GM12875 (cell line): ENCODE data around the gene POLRMT.
"Not testable (repeated sequence)": the region's sequence is repeated elsewhere in the genome, so short reads cannot be mapped to it uniquely, and the experiment has no call there.

Experiments
- H3K4me3 ChIP-seq: one replicate; pipeline ENCODE4 v1.5.1; 2011; ENCODE audit warnings: low read depth, low read length, control low read depth
- TF ChIP-seq, protein P1 (sequence below): IDR thresholded peaks from 2 replicates; pipeline ENCODE4 v1.5.1; 2011; ENCODE audit warnings: low read depth, mild to moderate bottlenecking, control low read depth, inconsistent platforms, low read length, moderate library complexity, borderline replicate concordance; ENCODE audit not compliant: insufficient read depth

Gene POLRMT

DNA sequence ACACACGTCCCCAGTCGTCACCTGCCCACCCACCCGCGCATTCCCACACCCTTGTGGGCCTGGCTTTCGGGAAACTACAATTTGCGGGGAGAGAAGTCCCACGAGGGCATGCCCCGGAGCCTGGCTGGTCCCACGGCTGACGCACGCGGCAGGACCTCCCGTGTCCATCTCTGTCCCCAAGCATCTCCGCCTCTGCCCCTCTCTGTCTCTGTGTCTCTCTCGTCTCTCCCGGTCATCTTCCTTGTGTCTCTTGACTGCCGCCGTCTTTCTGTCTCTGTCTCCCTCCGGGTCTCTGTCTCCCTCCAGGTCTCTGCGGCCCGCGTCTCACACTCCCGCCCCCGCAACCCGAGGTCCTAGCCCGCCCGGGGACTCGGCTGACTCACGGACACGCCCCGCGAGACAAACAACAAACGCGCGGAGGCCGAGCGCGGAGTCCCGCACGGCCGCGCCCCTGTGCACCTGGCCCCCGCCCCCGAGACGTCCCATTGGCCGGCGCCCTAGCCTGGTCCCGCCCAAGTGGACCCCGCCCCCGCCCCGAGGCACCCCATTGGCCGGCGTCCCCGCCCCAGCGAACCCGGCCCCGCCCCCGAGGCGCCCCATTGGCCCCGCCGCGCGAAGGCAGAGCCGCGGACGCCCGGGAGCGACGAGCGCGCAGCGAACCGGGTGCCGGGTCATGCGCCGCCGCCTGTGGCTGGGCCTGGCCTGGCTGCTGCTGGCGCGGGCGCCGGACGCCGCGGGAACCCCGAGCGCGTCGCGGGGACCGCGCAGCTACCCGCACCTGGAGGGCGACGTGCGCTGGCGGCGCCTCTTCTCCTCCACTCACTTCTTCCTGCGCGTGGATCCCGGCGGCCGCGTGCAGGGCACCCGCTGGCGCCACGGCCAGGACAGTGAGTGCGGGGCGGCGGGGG, 6.2 kb upstream of the POLRMT start, which contains the start of gene FGF22:
Gene FGF22, plus strand, starts transcription at position 627 of the 908 bp plus-strand sequence. Its CDS starts 47 bp downstream, at position 674.
- peak within 1 kb of the TSS; percentile 46 for H3K4me3 ChIP-seq
- TF ChIP-seq, protein P1, sequence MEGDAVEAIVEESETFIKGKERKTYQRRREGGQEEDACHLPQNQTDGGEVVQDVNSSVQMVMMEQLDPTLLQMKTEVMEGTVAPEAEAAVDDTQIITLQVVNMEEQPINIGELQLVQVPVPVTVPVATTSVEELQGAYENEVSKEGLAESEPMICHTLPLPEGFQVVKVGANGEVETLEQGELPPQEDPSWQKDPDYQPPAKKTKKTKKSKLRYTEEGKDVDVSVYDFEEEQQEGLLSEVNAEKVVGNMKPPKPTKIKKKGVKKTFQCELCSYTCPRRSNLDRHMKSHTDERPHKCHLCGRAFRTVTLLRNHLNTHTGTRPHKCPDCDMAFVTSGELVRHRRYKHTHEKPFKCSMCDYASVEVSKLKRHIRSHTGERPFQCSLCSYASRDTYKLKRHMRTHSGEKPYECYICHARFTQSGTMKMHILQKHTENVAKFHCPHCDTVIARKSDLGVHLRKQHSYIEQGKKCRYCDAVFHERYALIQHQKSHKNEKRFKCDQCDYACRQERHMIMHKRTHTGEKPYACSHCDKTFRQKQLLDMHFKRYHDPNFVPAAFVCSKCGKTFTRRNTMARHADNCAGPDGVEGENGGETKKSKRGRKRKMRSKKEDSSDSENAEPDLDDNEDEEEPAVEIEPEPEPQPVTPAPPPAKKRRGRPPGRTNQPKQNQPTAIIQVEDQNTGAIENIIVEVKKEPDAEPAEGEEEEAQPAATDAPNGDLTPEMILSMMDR = no peak

DNA sequence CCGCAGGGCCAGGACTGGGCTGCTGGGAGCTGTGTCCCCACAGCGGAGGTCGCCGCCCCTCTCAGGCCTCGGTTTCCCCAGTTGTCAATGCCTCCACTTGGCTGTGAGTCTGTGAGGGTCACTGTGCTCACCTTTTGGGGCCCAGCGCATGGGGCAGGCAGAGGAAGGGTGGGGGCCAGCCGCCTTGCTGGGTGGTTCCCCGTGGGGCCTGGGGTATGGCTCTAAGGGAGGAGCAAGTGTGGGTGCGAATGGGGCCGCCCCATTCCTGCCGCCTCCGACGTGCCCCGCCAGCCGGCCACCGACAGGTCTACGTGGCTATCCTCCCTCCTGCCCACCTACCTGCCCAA, 5.5 kb upstream of the POLRMT start:
- H3K4me3 ChIP-seq = peak overlapping the region; percentile 46
- TF ChIP-seq, protein P1 = no peak

DNA sequence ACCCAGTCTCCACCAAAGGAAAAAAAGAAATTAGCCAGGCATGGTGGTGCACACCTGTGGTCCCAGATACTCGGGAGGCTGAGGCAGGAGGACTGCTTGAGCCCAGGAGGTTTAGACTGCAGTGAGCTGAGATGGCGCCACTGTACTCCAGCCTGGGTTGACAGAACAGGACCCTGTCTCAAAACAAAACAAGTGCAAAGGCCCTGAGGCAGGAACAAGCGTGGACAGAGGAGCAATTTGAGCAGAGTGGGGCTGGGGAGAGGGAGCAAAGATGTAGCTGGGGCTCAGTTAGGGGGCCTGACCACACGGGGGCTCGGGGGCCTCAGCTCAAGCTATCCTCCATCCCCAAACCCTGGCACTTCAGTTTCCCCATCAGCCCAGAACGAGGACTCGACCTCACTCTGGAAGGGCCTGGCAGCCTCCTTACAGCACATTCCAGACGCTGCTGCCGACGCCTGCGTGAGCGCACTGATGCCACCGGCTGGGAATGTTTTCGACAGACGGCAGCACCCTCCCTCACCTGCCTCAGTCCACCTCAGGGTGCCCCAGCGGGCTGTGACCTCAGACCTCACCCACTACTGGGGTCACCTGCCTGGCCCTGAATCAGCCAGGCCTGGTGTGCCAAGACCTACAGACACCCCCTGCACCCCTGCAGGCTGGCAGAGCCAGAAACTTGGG, 1.8 kb upstream of the POLRMT start:
- no peak overlapping the region for H3K4me3 ChIP-seq
- TF ChIP-seq, protein P1 = no peak

DNA sequence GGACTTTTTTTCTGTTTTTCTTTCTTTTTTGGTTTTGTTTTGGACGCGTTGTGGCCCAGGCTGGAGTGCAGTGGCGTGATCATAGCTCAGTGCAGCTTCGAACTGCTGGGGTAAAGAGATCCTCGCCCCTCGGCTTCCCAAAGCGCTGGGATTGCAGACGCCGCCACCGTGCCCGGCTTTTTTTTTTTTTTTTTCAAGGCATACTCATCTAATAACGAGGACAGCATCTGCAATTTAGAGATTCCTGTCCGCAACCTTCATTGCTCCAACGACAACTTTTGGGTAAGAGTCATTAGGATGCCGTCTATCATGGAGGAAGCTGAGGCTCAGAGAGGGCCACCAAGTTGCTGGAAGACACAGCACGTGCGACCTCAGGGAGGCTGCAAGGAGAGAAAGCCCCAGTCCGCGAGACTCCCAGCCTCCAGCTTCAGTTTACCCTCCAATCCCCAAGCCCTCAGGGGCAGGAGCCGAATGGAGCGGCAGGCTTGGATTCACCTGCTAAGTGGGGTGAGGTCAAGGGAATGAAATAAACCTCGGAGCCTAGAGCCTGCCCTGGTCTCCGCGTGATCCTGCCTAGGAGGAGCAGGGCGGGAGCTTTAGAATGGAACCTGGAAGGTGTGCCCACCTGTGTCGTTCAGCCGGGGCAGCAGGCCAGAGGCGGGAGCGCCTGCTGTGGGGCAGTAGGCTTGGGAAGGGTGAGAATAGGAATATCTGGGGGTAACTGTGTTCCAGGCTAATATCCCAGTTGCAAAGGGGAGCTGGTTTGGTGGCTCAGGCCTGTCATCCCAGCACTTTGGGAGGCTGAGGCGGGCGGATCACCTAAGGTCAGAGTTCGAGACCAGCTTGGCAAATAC, 676 bp upstream of the POLRMT start:
- TF ChIP-seq, protein P1 = no peak
- peak overlapping the region; percentile 72 for H3K4me3 ChIP-seq

DNA sequence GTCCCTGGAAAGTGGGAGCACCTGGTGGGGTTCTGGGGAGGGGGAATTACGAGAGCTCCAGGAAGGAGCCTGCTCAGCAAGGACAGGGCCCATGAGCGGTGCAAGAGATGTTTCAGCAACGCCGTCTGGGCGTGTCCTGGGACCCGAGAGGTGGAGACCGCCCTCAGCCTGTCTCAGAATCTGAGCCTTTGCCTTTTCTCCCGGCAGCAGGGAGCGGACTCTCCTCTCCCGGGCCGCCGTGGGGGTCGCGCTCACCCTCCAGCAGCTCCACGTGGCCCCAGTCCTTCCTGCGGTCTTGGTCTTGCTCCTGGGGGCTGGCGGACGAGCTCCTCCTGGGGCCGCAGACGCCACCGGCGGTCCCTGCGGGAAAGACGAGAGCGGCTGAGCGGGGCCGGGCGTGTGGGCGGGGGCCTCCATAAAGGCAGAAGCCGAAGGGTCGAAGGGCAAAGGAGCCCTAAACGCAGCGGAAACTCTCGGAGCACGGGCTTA, 714 bp downstream of the POLRMT start:
- peak overlapping the region; percentile 99 for H3K4me3 ChIP-seq
- TF ChIP-seq, protein P1 = no peak

DNA sequence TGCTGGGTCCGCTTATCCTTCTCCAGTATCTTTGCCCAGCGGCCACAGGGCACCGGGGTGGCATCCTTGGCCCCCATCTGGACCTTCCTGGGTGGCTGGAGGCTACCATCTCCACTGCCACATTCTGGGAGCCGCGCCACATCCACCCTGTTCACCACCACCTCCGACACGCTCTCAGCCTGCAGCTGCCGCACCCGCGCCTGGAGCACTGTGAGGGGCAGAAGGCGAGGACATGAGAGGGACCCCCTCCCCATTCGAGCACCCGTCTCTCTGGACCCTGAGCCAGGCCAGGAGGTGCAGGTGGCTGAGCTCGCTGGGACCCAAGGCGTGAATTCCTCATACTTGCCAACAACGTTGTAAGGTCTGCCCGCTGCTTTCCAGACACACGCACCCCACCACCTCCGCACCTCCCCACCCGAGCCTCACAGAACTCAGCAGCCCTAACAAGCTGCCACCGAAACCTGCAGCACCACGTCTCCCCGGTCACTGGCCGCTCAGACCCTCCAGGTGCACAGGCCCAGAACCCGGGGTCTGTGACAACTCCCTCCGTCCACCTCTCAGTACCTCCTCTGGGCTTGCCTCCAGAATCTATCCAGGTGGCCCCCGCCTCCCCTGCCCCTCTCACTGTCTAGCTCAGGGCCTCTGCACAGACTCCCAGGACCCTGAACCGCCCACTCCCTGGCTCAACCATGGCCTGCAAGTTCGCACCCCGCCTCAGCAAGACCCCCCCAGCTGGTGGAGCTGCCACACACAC, 3.2 kb downstream of the POLRMT start:
- TF ChIP-seq, protein P1 = no peak
- no peak overlapping the region for H3K4me3 ChIP-seq

DNA sequence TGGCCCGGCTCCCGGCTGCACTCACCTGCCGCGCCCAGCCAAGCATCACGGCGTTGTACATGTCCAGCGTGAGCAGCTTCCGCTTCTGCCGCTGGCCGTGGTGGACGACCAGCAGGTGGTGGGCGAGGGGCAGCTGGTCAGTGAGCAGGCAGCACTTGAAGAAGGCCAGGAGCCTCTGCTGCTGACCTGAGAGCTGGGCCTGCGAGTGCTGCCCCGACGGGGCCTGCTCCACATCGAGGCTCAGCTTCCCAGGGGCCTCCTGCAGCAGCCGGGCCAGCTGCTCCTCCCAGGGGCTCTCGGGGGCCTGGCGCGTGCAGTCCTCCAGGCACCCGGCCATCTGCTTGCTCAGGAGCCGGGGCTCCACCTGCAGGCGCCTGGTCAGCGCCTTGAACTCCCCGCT, 3.8 kb downstream of the POLRMT start:
- not testable (repeated sequence) for H3K4me3 ChIP-seq
